Mesothelial cell of epicardium (in vitro differentiated cells): ENCODE results near the gene SH3YL1. TPM values are rescaled to one million over a fixed set of nuclear protein-coding genes. Genes with fewer than 3 reads are reported as not detected.

Experiments
- DNase-seq, 2 experiments: peaks; one replicate each; pipeline ENCODE4 v3.0.0; 2021; ENCODE audit warnings: low spot score in 2 of 2; ENCODE audit not compliant: unreplicated experiment in 2 of 2
- H3K27ac Mint-ChIP-seq: 2 replicates; pipeline ENCODE4 v1.8.0; 2021; ENCODE audit warnings: mixed read lengths
- H3K27me3 Mint-ChIP-seq: 2 replicates; pipeline ENCODE4 v1.8.0; 2021; ENCODE audit warnings: low read depth, mixed read lengths
- H3K36me3 Mint-ChIP-seq: 2 replicates; pipeline ENCODE4 v1.8.0; 2021; ENCODE audit warnings: mixed read lengths
- H3K4me1 Mint-ChIP-seq: 2 replicates; pipeline ENCODE4 v1.8.0; 2021; ENCODE audit warnings: mixed read lengths
- H3K4me3 Mint-ChIP-seq: 2 replicates; pipeline ENCODE4 v1.8.0; 2021; ENCODE audit warnings: mild to moderate bottlenecking, moderate library complexity, mixed read lengths
- H3K9me3 Mint-ChIP-seq: 2 replicates; pipeline ENCODE4 v1.8.0; 2021; ENCODE audit warnings: mixed read lengths
- CTCF ChIP-seq: fragments of 200-600 bp; sonication (generic); IDR thresholded peaks from one replicate; pipeline ENCODE4 v1.5.0; 2021; ENCODE audit warnings: antibody characterized with exemption; ENCODE audit not compliant: unreplicated experiment
- total RNA-seq: library from RNA; stranded (reverse); gene quantifications from 3 replicates; pipeline ENCODE4 v1.2.1, GENCODE V29; 2021

SH3YL1 gene
- total RNA-seq, 1 donor from 2014 or later = 85.8 TPM

- no peak for TF ChIP-seq CTCF
- Mint-ChIP-seq H3K27ac (no peak overlapping the region), H3K36me3 (peaks cover 23% of the 10 kb centered on the region), H3K9me3 (no peaks in the 10 kb centered on the region), H3K4me1 (no peaks in the 10 kb centered on the region), H3K27me3 (peaks cover 12% of the 10 kb centered on the region), H3K4me3 (no peak overlapping the region)
- DNase-seq = no peak
Observed at GRCh38 chr2:279956-280649, 16.3 kb upstream of the SH3YL1 start.

GRCh38 chr2:279366-279765 is 15.5 kb upstream of the SH3YL1 start:
- H3K9me3 Mint-ChIP-seq = no peaks in the 10 kb centered on the region
- H3K4me3 Mint-ChIP-seq = no peak overlapping the region
- no peaks in the 10 kb centered on the region for H3K4me1 Mint-ChIP-seq
- peaks cover 4% of the 10 kb centered on the region for H3K27me3 Mint-ChIP-seq
- H3K36me3 Mint-ChIP-seq = peaks cover 25% of the 10 kb centered on the region
- H3K27ac Mint-ChIP-seq = no peak overlapping the region
- TF ChIP-seq CTCF = no peak
- DNase-seq = no peak

DNA sequence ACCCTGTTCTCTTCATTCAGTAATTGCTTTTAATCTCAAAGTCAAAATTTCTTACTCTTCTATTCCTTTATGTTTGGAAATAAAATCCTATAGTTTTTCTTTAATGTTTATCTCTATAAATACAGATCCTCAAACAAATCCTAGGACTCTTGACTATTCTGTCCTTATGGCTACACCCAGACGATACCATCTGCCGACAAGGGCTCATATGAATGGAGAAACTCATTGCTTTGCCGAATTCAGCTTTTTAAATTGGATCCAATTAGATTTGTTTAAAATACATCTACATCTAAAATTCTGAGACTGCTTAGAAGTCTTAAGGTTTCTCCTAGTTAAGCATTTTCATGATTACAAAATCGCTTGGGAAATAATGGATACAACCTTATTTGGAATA is 15.1 kb upstream of the SH3YL1 start:
- DNase-seq = no peak
- Mint-ChIP-seq H3K4me1 (no peaks in the 10 kb centered on the region), H3K27ac (no peak overlapping the region), H3K4me3 (no peak overlapping the region), H3K27me3 (peaks cover 3% of the 10 kb centered on the region), H3K36me3 (peaks cover 25% of the 10 kb centered on the region), H3K9me3 (no peaks in the 10 kb centered on the region)
- TF ChIP-seq CTCF = no peak

GRCh38 chr2:278312-278926 is 14.6 kb upstream of the SH3YL1 start:
- H3K9me3 Mint-ChIP-seq = no peaks in the 10 kb centered on the region
- no peak for DNase-seq
- no peak for TF ChIP-seq CTCF
- H3K27me3 Mint-ChIP-seq = no peaks in the 10 kb centered on the region
- no peak overlapping the region for H3K27ac Mint-ChIP-seq
- H3K4me1 Mint-ChIP-seq = no peaks in the 10 kb centered on the region
- H3K36me3 Mint-ChIP-seq = peaks cover 25% of the 10 kb centered on the region
- H3K4me3 Mint-ChIP-seq = no peak overlapping the region

DNA sequence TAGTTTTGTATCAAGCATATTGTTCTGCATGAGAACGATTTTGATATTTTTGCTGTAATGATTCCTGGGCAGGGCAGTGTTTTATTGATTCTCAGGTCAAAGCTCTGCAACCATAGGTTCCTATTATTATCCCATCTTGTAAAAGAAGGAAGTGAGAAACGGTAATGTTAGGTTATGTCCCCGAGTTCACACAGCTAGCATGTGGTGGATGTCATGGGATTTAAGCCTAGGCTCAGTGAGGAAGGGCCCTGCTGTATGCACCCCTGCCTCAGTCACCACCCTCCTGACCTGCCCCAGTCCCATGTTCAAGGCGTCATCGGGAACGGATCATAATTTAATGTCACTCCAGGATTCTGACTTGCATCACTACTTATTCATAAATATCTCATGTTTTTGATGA is 11.6 kb upstream of the SH3YL1 start:
- peaks cover 25% of the 10 kb centered on the region for H3K36me3 Mint-ChIP-seq
- no peaks in the 10 kb centered on the region for H3K27me3 Mint-ChIP-seq
- H3K27ac Mint-ChIP-seq = no peak overlapping the region
- H3K9me3 Mint-ChIP-seq = no peaks in the 10 kb centered on the region
- no peak overlapping the region for H3K4me3 Mint-ChIP-seq
- no peak for DNase-seq
- no peaks in the 10 kb centered on the region for H3K4me1 Mint-ChIP-seq
- no peak for TF ChIP-seq CTCF
